Kidney (tissue), 14 donors: ENCODE measurements around the gene MLEC. TPM values are rescaled to one million over a fixed set of nuclear protein-coding genes. Genes with fewer than 3 reads are reported as not detected.

Source experiments
- DNase-seq, 5 donors: peaks; one replicate each; pipeline ENCODE4 v3.0.0-alpha.2; 2013 to 2020
- FAIRE-seq: peaks from 2 replicates; lab custom pipeline; 2012; peaks lifted over from hg19 to GRCh38; lab: Jason Lieb, UNC
- H3K27ac ChIP-seq, 2 donors: one replicate each; pipeline ENCODE4 v1.7.0; 2013; ENCODE audit warnings: low read depth in 2 of 2, low read length in 2 of 2, inconsistent platforms in 1 of 2
- H3K27me3 ChIP-seq: one replicate; pipeline ENCODE4 v1.7.1; 2013; ENCODE audit warnings: low read length, inconsistent platforms; ENCODE audit not compliant: control insufficient read depth, insufficient read depth
- H3K36me3 ChIP-seq, 3 donors: one replicate each; pipeline versions ENCODE4 v1.7.0 to v1.7.1; 2013; ENCODE audit warnings: low read length in 3 of 3, control low read depth in 1 of 3, inconsistent platforms in 1 of 3; ENCODE audit not compliant: insufficient read depth in 3 of 3, control insufficient read depth in 2 of 3
- H3K4me1 ChIP-seq, 3 donors: one replicate each; pipeline versions ENCODE4 v1.7.0 to v1.7.1; 2013; ENCODE audit warnings: low read length in 3 of 3, inconsistent platforms in 1 of 3, low read depth in 1 of 3; ENCODE audit not compliant: control insufficient read depth in 2 of 3, insufficient read depth in 2 of 3
- H3K4me3 ChIP-seq, 3 donors: one replicate each; pipeline versions ENCODE4 v1.7.0 to v1.8.1; 2013; ENCODE audit warnings: low read length in 3 of 3, control low read depth in 1 of 3, inconsistent platforms in 1 of 3
- H3K9ac ChIP-seq, 3 donors: one replicate each; pipeline versions ENCODE4 v1.7.0 to v1.7.1; 2013; ENCODE audit warnings: low read length in 3 of 3, control low read depth in 1 of 3, inconsistent platforms in 1 of 3
- H3K9me3 ChIP-seq, 3 donors: one replicate each; pipeline versions ENCODE4 v1.7.0 to v1.7.1; 2013; ENCODE audit warnings: low read length in 3 of 3, control low read depth in 1 of 3, inconsistent platforms in 1 of 3; ENCODE audit not compliant: control insufficient read depth in 2 of 3, insufficient read depth in 1 of 3
- intact Hi-C: fragments of 100-400 bp; cut with DNase I; formaldehyde crosslinking; loops from one replicate; pipeline ENCODE4 v1.11.1; 2022
- polyA plus RNA-seq: library from polyadenylated mRNA; stranded (reverse); fragments of 350-450 nt; fragmentation: Illumina TruSeq; extraction: RNeasy Lipid Tissue Mini Kit (QIAGEN cat#74804); gene quantifications from one replicate; pipeline ENCODE4 v1.2.3, GENCODE V29; 2014; ENCODE audit warnings: low read depth, low replicate concordance; ENCODE audit not compliant: insufficient read depth
- total RNA-seq: library from RNA; stranded (reverse); fragmentation: NEBNext Ultra II Directional; extraction: Animal tissue kit (Norgen Biotek cat#: 25700); gene quantifications from one replicate; pipeline ENCODE4 v1.2.1, GENCODE V29; 2021
- TF ChIP-seq, protein P1 (sequence below): IDR thresholded peaks from 3 replicates; pipeline ENCODE4 v1.5.1; 2012; ENCODE audit warnings: mild to moderate bottlenecking, moderate library complexity, borderline replicate concordance; ENCODE audit not compliant: insufficient read depth; ENCODE audit errors: extremely low read depth
- donor health status: control.
- donor health status: control.
- donor health status: control.
- donor health status: control.
- donor health status: control.
- donor health status: DM: yes; HTN: yes; CAD: no.
- donor health status: Normal renal cell carcinoma (clear cell type).

MLEC gene
- total and polyA plus RNA-seq, 2 donors from 2014 or later, result 60.3 to 146 TPM

DNA sequence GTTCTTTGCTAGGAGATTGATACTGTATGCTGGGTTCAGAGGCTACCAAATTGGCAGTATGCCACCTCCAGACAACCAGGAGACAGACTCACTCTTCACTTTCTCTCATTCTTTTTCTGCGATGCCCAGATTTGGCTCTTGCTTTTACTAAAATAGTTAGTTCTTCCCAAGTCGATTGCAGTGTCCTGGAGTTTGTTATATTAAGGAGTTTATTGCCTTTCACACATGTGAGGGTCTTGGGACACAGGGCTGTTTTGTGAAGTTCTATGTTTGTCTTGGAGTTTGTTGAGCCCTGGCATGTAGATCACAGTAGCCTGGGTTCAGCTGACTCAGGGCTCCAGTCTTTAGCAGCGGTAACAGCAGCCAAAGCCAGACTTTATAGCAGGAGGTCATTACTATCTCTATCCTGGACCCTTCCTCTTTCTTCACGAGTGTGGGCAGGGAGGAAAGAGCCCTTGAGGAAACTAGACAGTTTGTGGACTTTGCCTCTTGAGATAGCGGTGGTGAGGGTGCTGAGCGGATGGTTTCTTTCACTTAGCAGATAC is 1.6 kb downstream of the MLEC start:
- H3K36me3 ChIP-seq, result peaks cover 0 to 2% (median 0%) of the 10 kb centered on the region in 3 donors
- H3K4me1 ChIP-seq, result peaks cover 9 to 32% (median 27%) of the 10 kb centered on the region in 3 donors
- peak overlapping the region; percentile 62 to 88 (median 81) for H3K9ac ChIP-seq
- H3K9me3 ChIP-seq, result no peaks in the 10 kb centered on the region
- H3K27ac ChIP-seq, result peak overlapping the region; percentile 26 to 34
- peak in 1 of 5 donors; percentile 34 for DNase-seq
- intact Hi-C loops, result no loop called here
- H3K27me3 ChIP-seq, result no peaks in the 10 kb centered on the region
- peak overlapping the region; percentile 75 to 93 (median 91) for H3K4me3 ChIP-seq
- TF ChIP-seq, protein P1, sequence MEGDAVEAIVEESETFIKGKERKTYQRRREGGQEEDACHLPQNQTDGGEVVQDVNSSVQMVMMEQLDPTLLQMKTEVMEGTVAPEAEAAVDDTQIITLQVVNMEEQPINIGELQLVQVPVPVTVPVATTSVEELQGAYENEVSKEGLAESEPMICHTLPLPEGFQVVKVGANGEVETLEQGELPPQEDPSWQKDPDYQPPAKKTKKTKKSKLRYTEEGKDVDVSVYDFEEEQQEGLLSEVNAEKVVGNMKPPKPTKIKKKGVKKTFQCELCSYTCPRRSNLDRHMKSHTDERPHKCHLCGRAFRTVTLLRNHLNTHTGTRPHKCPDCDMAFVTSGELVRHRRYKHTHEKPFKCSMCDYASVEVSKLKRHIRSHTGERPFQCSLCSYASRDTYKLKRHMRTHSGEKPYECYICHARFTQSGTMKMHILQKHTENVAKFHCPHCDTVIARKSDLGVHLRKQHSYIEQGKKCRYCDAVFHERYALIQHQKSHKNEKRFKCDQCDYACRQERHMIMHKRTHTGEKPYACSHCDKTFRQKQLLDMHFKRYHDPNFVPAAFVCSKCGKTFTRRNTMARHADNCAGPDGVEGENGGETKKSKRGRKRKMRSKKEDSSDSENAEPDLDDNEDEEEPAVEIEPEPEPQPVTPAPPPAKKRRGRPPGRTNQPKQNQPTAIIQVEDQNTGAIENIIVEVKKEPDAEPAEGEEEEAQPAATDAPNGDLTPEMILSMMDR, result no peak
- FAIRE-seq, result no peak

DNA sequence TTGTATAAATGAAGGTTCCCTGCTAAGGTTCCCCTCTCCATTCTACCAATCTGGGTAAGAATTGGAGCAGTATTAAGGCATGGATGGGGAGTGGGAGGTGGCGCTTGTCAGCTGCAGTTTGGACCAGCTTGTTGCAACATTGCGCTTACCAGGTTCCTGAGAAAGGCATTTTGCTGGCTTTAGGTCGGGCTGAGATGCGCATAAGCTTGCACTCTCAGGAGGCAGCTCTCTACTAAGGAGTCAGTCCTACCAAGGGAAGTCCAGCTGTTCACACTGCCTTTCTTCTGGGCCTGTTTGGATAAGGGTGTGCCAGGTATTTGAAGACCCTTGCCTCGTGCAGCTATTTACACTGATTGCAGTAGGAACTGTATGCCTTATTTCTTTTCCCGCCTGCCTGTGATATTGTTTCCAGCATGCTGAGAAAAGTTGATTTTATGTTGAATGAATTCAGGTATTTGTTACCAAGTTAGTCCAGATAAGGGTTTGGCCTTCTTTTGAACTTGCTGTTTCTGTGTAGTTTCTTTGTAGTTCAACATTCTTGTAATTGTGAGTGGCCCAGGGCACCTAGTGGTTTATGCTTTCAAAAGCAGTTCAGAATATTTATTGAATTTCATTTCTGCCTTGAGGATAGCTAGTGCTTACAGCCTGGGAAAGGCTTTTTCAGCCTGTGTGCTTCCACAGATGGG is 2.6 kb downstream of the MLEC start:
- intact Hi-C loops, result no loop called here
- DNase-seq (no peak), FAIRE-seq (no peak)
- H3K36me3 ChIP-seq, result peaks cover 5 to 7% (median 5%) of the 10 kb centered on the region in 3 donors
- H3K4me1 ChIP-seq, result peaks cover 9 to 32% (median 32%) of the 10 kb centered on the region in 3 donors
- H3K4me3 ChIP-seq, result peak overlapping the region in 2 of 3 donors; percentile 91 to 93
- H3K27ac ChIP-seq, result peak overlapping the region; percentile 26 to 34
- no peaks in the 10 kb centered on the region for H3K27me3 ChIP-seq
- H3K9ac ChIP-seq, result peak overlapping the region in 1 of 3 donors; percentile 65
- no peaks in the 10 kb centered on the region for H3K9me3 ChIP-seq
- TF ChIP-seq, protein P1, result no peak

DNA sequence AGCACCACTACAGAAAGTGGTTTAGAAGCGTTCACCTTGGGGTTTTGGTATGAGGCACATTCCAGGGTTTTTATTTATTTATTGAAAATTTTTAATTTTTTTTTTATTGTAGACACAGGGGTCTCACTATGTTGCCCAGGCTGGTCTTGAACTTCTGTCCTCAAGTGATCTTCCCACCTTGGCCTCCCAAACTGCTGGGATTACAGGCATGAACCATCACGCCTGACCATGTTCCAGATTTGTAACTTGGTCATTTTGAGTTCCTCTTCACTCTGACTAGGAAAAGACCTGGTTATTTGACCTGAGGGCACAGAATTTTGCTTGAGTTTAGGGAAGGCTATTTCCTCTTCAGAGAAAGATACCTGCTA is 3.1 kb downstream of the MLEC start:
- Histone ChIP-seq H3K9ac (no peak overlapping the region), H3K4me1 (peaks cover 9 to 32% (median 32%) of the 10 kb centered on the region in 3 donors), H3K4me3 (no peak overlapping the region), H3K27me3 (no peaks in the 10 kb centered on the region), H3K36me3 (peaks cover 9 to 13% (median 9%) of the 10 kb centered on the region in 3 donors), H3K9me3 (no peaks in the 10 kb centered on the region), H3K27ac (no peak overlapping the region)
- TF ChIP-seq, protein P1, result no peak
- intact Hi-C loops, result no loop called here
- no peak for DNase-seq
- FAIRE-seq, result no peak
